HCT116 (cell line): ENCODE measurements around the gene IFITM10. TPM values are rescaled to one million over a fixed set of nuclear protein-coding genes. Genes with fewer than 3 reads are reported as not detected.

ENCODE experiments used
- total RNA-seq: library from RNA; stranded (reverse); gene quantifications from one replicate; pipeline ENCODE4 v1.2.1, GENCODE V29; 2021; ENCODE audit not compliant: unreplicated experiment

The IFITM10 gene
- total RNA-seq, 1 experiment from 2014 or later = 1.9 TPM

Other genes with a start within 250 kb of the IFITM10 start
- 10.2 TPM for gene DUSP8, start 178.3 kb downstream of the IFITM10 start, total RNA-seq
- gene KRTAP5-1, start 165.3 kb downstream of the IFITM10 start, total RNA-seq = not detected
- gene KRTAP5-2, start 152.3 kb downstream of the IFITM10 start, total RNA-seq = not detected
- not detected for gene KRTAP5-3, start 142.1 kb downstream of the IFITM10 start, total RNA-seq
- gene KRTAP5-4, start 128.5 kb downstream of the IFITM10 start, total RNA-seq = not detected
- gene KRTAP5-5, start 120.8 kb downstream of the IFITM10 start, total RNA-seq = not detected
- not detected for gene KRTAP5-6, start 53.4 kb downstream of the IFITM10 start, total RNA-seq
- 127 TPM for gene CTSD, start 13.3 kb upstream of the IFITM10 start, total RNA-seq
- gene SYT8, start 84.4 kb upstream of the IFITM10 start, total RNA-seq = 1.0 TPM
- gene TNNI2, start 88.4 kb upstream of the IFITM10 start, total RNA-seq = not detected
- 1.3 TPM for gene LSP1, start 102.5 kb upstream of the IFITM10 start, total RNA-seq
- not detected for gene PRR33, start 141.3 kb upstream of the IFITM10 start, total RNA-seq
- gene TNNT3, start 169.1 kb upstream of the IFITM10 start, total RNA-seq = 0.71 TPM
- 109 TPM for gene MRPL23, start 196.7 kb upstream of the IFITM10 start, total RNA-seq
- gene H19, start 247.2 kb upstream of the IFITM10 start, total RNA-seq = 10.5 TPM